Upper lobe of right lung (tissue), 1 donor: Measurements from ENCODE around the gene SLC44A1. TPM values are rescaled to one million over a fixed set of nuclear protein-coding genes. Genes with fewer than 3 reads are reported as not detected.

Experiments
- ATAC-seq: fragments of 200-7000 bp; cut with Tn5 transposase; one replicate; pipeline ENCODE4 v1.9.1; 2020; ENCODE audit warnings: mild to moderate bottlenecking, moderate library complexity
- DNase-seq: peaks from one replicate; pipeline ENCODE4 v3.0.0-alpha.2; 2020
- H3K27ac ChIP-seq: fragments of 200-600 bp; one replicate; pipeline ENCODE4 v1.8.0; 2022
- H3K27me3 ChIP-seq: fragments of 200-600 bp; one replicate; pipeline ENCODE4 v1.8.0; 2022; ENCODE audit warnings: mild to moderate bottlenecking
- H3K36me3 ChIP-seq: fragments of 200-600 bp; one replicate; pipeline ENCODE4 v1.8.0; 2022
- H3K4me1 ChIP-seq: fragments of 200-600 bp; one replicate; pipeline ENCODE4 v1.8.0; 2022
- H3K4me3 ChIP-seq: fragments of 200-600 bp; one replicate; pipeline ENCODE4 v1.8.0; 2022; ENCODE audit warnings: mild to moderate bottlenecking
- H3K9me3 ChIP-seq: fragments of 200-600 bp; one replicate; pipeline ENCODE4 v1.8.0; 2022
- CTCF ChIP-seq: fragments of 200-600 bp; IDR thresholded peaks from one replicate; pipeline ENCODE4 v1.8.0; 2022; ENCODE audit warnings: antibody characterized with exemption
- intact Hi-C: fragments of 100-400 bp; cut with DNase I; formaldehyde crosslinking; loops from one replicate; pipeline ENCODE4 v1.11.0; 2022
- total RNA-seq: library from RNA; stranded (reverse); fragmentation: NEBNext Ultra II Directional; extraction: Animal tissue kit (Norgen Biotek cat#: 25700); gene quantifications from one replicate; pipeline ENCODE4 v1.2.1, GENCODE V29; 2021
- donor health status: DM: no; HTN: yes; CAD: no; lungs with severe emphysema.

SLC44A1 gene
- total RNA-seq, 1 donor from 2014 or later: 66.1 TPM

- TF ChIP-seq CTCF: no peak
- Histone ChIP-seq H3K4me3 (no peak overlapping the region), H3K4me1 (peaks cover 9% of the 10 kb centered on the region), H3K27me3 (no peaks in the 10 kb centered on the region), H3K27ac (no peak overlapping the region), H3K9me3 (no peaks in the 10 kb centered on the region), H3K36me3 (peaks cover 15% of the 10 kb centered on the region)
- intact Hi-C loops: no loop called here
- DNase-seq (no peak), ATAC-seq (no peak)
Observed at GRCh38 chr9:105302728-105303127, 58.3 kb downstream of the SLC44A1 start.

- intact Hi-C loops: no loop called here
- no peak for TF ChIP-seq CTCF
- ATAC-seq: no peak
- Histone ChIP-seq H3K4me1 (no peaks in the 10 kb centered on the region), H3K4me3 (no peak overlapping the region), H3K36me3 (peaks cover 4% of the 10 kb centered on the region), H3K27ac (no peak overlapping the region), H3K9me3 (no peaks in the 10 kb centered on the region), H3K27me3 (no peaks in the 10 kb centered on the region)
- DNase-seq: no peak
Observed at GRCh38 chr9:105305856-105306255, 61.4 kb downstream of the SLC44A1 start.

DNA sequence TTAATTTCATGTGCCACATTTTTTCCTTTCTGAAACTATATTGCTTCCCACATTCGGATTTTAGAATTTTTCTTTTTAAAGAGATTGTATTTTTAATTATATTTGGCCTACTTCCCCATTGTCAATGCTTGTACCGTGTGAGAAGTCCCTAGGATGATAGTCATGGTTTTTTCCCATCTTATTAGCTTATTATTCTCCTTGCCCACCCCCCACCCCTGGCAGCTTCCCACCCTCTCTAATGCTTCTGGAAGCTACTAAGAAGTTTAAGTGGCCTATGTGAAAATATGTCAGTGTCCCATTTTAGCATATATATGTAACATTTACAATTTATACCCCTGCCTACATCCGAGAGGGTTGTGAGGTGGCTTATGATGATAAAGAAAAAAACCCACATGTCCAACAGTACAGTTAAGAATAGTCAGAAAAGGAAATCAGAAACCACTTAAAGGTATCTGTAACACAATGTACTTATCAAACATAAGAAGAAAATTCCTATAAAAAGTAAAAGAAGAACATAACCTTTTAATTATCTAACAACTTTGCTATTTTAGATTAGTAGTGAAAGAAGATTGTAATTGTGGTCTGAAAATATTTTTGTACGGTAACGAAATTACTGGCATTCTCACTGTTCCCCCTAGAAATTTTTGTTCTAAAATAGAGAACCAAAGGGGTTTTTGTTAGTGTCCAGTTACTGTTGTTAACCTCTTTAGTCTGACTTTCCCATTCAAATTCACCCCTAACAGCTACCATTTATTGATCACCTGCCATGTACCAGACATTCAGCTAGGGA, 62.1 kb downstream of the SLC44A1 start:
- ATAC-seq: no peak
- intact Hi-C loops: no loop called here
- peaks cover 4% of the 10 kb centered on the region for H3K36me3 ChIP-seq
- no peak overlapping the region for H3K27ac ChIP-seq
- TF ChIP-seq CTCF: no peak
- H3K9me3 ChIP-seq: no peaks in the 10 kb centered on the region
- no peak for DNase-seq
- no peaks in the 10 kb centered on the region for H3K27me3 ChIP-seq
- no peaks in the 10 kb centered on the region for H3K4me1 ChIP-seq
- H3K4me3 ChIP-seq: no peak overlapping the region

DNA sequence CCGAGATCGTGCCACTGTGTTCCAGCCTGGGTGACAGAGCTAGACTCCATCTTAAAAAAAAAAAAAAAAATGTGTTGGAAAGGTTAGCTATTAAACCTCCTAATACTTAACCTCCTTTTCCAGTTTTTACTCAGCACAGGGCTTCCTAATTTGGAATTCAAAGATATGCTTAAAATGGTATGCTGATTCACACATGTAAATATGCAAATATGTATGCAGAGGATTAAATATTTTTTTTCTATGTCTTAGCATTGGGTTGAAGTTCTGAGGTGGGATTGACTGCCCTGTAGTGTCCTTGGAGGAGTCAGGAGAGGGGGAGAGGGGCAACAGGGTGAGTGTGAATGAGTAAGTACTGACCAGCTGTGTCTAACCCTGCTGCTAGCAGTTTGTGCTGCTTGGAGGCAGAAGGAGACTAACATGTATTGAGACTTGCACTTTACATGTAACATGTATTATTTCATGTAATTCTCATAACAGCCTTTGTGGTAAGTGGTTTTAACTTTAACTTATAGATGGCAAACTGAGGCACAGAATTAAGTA, 63.2 kb downstream of the SLC44A1 start:
- ATAC-seq (no peak), DNase-seq (no peak)
- intact Hi-C loops: no loop called here
- Histone ChIP-seq H3K27ac (no peak overlapping the region), H3K36me3 (peaks cover 4% of the 10 kb centered on the region), H3K9me3 (no peaks in the 10 kb centered on the region), H3K27me3 (no peaks in the 10 kb centered on the region), H3K4me3 (no peak overlapping the region), H3K4me1 (no peaks in the 10 kb centered on the region)
- TF ChIP-seq CTCF: no peak

- no peak for DNase-seq
- Histone ChIP-seq H3K4me3 (no peak overlapping the region), H3K4me1 (no peaks in the 10 kb centered on the region), H3K36me3 (peaks cover 2% of the 10 kb centered on the region), H3K27me3 (no peaks in the 10 kb centered on the region), H3K9me3 (no peaks in the 10 kb centered on the region), H3K27ac (no peak overlapping the region)
- ATAC-seq: no peak
- TF ChIP-seq CTCF: no peak
- intact Hi-C loops: no loop called here
Observed at GRCh38 chr9:105308461-105309341, 64.2 kb downstream of the SLC44A1 start.
